SK-N-MC (cell line): Measurements from ENCODE around the gene FAM240B.

Experiments
- EZH2 ChIP-seq: fragments of 200-600 bp; sonication (generic); IDR thresholded peaks from one replicate; pipeline ENCODE4 v1.6.1; 2017; ENCODE audit warnings: antibody characterized with exemption
- FOXP2 ChIP-seq: optimal IDR thresholded peaks from 2 replicates; pipeline ENCODE3; 2011; ENCODE audit warnings: mild to moderate bottlenecking, moderate library complexity; ENCODE audit not compliant: insufficient read depth; ENCODE audit errors: extremely low read length, control extremely low read depth
- POLR2AphosphoS5 ChIP-seq: IDR thresholded peaks from 2 replicates; pipeline ENCODE4 v1.6.1; 2012; ENCODE audit warnings: mild to moderate bottlenecking, low read depth, low read length, borderline replicate concordance

DNA sequence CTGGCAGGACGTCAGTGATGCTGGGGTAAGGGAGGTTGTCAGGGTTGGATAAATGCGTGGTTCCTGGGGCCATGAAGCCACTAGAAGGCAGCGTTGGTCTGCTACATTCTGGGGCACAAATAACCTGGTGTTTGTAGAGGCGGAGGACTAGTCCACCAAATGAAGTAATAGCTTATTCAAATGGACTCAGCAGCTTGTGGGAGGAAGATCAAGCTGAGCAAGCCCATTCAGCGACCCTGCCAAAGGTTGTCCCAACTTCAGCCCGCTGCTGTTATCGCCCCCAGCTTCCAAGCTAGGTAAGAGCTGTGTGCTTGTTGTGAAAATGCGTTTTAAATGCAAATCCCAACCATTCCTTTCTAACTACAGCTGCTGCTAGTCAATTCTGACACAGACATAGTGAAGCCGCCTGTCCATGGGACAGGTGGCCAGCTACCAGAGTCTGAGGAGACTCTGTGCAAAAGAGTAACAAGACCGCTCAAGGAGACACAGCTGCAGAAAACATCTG is 7.6 kb upstream of the FAM240B start:
- TF ChIP-seq POLR2AphosphoS5 (no peak), EZH2 (no peak), FOXP2 (no peak)
